Osteoblast (primary cell): ENCODE measurements around the gene GRXCR1. TPM values are rescaled to one million over a fixed set of nuclear protein-coding genes. Genes with fewer than 3 reads are reported as not detected.

Source experiments
- DNase-seq: peaks from one replicate; pipeline ENCODE4 v3.0.0; 2011; ENCODE audit warnings: low spot score, mixed read lengths; ENCODE audit not compliant: insufficient read length; ENCODE audit errors: missing footprints
- H2AFZ ChIP-seq: 2 replicates; pipeline ENCODE4 v1.6.0; 2011; ENCODE audit warnings: mild to moderate bottlenecking, low read length
- H3K27ac ChIP-seq: 2 replicates; pipeline ENCODE4 v1.5.1; 2011; ENCODE audit warnings: mild to moderate bottlenecking, low read depth, low read length, moderate library complexity
- H3K27me3 ChIP-seq: 2 replicates; pipeline ENCODE4 v1.6.0; 2012; ENCODE audit warnings: mild to moderate bottlenecking, control low read depth, inconsistent platforms, low read length, moderate library complexity; ENCODE audit not compliant: insufficient read depth
- H3K36me3 ChIP-seq: 2 replicates; pipeline ENCODE4 v1.5.1; 2011; ENCODE audit warnings: mild to moderate bottlenecking, low read length, control low read depth, moderate library complexity; ENCODE audit not compliant: insufficient read depth
- H3K4me1 ChIP-seq: 2 replicates; pipeline ENCODE4 v1.5.1; 2011; ENCODE audit warnings: mild to moderate bottlenecking, low read length, control low read depth, moderate library complexity; ENCODE audit not compliant: insufficient read depth
- H3K4me2 ChIP-seq: 2 replicates; pipeline ENCODE4 v1.6.0; 2011; ENCODE audit warnings: mild to moderate bottlenecking, low read length; ENCODE audit not compliant: insufficient read depth
- H3K4me3 ChIP-seq: fragments of 200-600 bp; sonication (generic); 3 replicates; pipeline ENCODE4 v1.5.1; 2012; ENCODE audit warnings: mild to moderate bottlenecking, low read length, inconsistent platforms; ENCODE audit not compliant: insufficient read depth
- H3K79me2 ChIP-seq: 2 replicates; pipeline ENCODE4 v1.6.0; 2012; ENCODE audit warnings: mild to moderate bottlenecking, low read length, control low read depth, inconsistent platforms; ENCODE audit not compliant: insufficient read depth
- H3K9me3 ChIP-seq: 2 replicates; pipeline ENCODE4 v1.5.1; 2011; ENCODE audit warnings: low read depth, low read length, control low read depth
- H4K20me1 ChIP-seq: 2 replicates; pipeline ENCODE4 v1.6.0; 2012; ENCODE audit warnings: mild to moderate bottlenecking, low read length, control low read depth; ENCODE audit not compliant: insufficient read depth
- total RNA-seq: library from RNA; depleted of rRNA; stranded (reverse); fragments of >200 nt; gene quantifications from 2 replicates; pipeline ENCODE4 v1.2.3, GENCODE V29; 2012
- TF ChIP-seq, protein P1 (sequence below): IDR thresholded peaks from 2 replicates; pipeline ENCODE4 v1.5.1; 2011; ENCODE audit warnings: mild to moderate bottlenecking, low read depth, low read length, moderate library complexity; ENCODE audit errors: extremely low read depth

GRXCR1 gene
- total RNA-seq, 1 donor, result not detected

GRCh38 chr4:42923431-42923830 is 30.9 kb downstream of the GRXCR1 start:
- H3K27me3 ChIP-seq, result no peaks in the 10 kb centered on the region
- H3K36me3 ChIP-seq, result no peaks in the 10 kb centered on the region
- no peaks in the 10 kb centered on the region for H3K9me3 ChIP-seq
- TF ChIP-seq, protein P1, sequence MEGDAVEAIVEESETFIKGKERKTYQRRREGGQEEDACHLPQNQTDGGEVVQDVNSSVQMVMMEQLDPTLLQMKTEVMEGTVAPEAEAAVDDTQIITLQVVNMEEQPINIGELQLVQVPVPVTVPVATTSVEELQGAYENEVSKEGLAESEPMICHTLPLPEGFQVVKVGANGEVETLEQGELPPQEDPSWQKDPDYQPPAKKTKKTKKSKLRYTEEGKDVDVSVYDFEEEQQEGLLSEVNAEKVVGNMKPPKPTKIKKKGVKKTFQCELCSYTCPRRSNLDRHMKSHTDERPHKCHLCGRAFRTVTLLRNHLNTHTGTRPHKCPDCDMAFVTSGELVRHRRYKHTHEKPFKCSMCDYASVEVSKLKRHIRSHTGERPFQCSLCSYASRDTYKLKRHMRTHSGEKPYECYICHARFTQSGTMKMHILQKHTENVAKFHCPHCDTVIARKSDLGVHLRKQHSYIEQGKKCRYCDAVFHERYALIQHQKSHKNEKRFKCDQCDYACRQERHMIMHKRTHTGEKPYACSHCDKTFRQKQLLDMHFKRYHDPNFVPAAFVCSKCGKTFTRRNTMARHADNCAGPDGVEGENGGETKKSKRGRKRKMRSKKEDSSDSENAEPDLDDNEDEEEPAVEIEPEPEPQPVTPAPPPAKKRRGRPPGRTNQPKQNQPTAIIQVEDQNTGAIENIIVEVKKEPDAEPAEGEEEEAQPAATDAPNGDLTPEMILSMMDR, result no peak
- no peak overlapping the region for H3K4me2 ChIP-seq
- DNase-seq, result no peak
- H2AFZ ChIP-seq, result no peak overlapping the region
- no peak overlapping the region for H3K4me3 ChIP-seq
- no peaks in the 10 kb centered on the region for H3K4me1 ChIP-seq
- H4K20me1 ChIP-seq, result no peaks in the 10 kb centered on the region
- no peak overlapping the region for H3K27ac ChIP-seq
- H3K79me2 ChIP-seq, result no peaks in the 10 kb centered on the region

GRCh38 chr4:42925921-42926320 is 33.4 kb downstream of the GRXCR1 start:
- Histone ChIP-seq H3K4me2 (no peak overlapping the region), H2AFZ (no peak overlapping the region), H3K27me3 (no peaks in the 10 kb centered on the region), H3K36me3 (no peaks in the 10 kb centered on the region), H3K9me3 (no peaks in the 10 kb centered on the region), H3K79me2 (no peaks in the 10 kb centered on the region), H3K4me1 (no peaks in the 10 kb centered on the region), H3K27ac (no peak overlapping the region), H3K4me3 (no peak overlapping the region), H4K20me1 (no peaks in the 10 kb centered on the region)
- no peak for DNase-seq
- TF ChIP-seq, protein P1, result no peak

DNA sequence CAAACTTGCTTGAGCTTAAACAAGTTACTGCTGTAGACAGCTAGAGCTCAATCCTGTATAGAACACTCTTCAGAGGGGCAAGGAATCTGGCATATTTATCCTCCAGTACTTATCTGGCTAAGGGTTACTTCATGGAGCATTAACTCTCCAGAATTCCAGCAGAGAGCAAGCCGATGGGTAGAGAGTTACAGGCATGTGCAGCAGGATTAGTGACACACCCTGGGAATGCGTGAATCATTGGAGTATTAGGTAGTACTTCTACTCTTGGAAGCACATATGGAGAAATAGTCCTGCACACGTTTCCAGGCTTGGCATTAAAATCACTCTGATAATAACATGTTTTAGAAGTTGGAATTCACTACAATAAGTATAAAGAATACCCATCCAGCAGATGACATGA is 35.4 kb downstream of the GRXCR1 start:
- Histone ChIP-seq H3K79me2 (no peaks in the 10 kb centered on the region), H3K4me2 (no peak overlapping the region), H3K9me3 (no peaks in the 10 kb centered on the region), H4K20me1 (no peaks in the 10 kb centered on the region), H3K4me3 (no peak overlapping the region), H3K4me1 (no peaks in the 10 kb centered on the region), H3K27ac (no peak overlapping the region), H3K36me3 (no peaks in the 10 kb centered on the region), H3K27me3 (no peaks in the 10 kb centered on the region), H2AFZ (no peak overlapping the region)
- no peak for DNase-seq
- TF ChIP-seq, protein P1, result no peak

DNA sequence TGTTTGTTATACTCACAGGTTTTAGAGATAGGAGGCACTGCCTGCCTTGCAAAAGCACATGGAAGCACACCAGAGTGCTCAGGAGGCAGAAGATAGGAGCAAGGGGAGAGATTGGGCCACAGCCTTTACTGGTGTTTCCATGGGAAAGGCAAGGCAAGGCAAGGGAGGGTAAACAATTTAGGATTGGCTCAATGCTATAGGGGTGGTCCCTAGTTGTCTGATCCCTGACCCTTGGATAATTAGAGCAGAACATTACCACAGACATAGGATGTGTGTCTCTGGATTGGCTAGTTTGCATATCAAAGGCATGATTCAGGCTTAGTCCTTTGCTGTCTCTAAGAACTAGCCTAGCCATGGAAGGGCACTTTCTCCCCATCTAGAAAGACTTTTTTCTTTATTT is 36.1 kb downstream of the GRXCR1 start:
- H3K4me2 ChIP-seq, result no peak overlapping the region
- no peaks in the 10 kb centered on the region for H3K9me3 ChIP-seq
- no peaks in the 10 kb centered on the region for H4K20me1 ChIP-seq
- no peak overlapping the region for H3K4me3 ChIP-seq
- H3K4me1 ChIP-seq, result no peaks in the 10 kb centered on the region
- no peak for DNase-seq
- no peak overlapping the region for H3K27ac ChIP-seq
- H3K27me3 ChIP-seq, result no peaks in the 10 kb centered on the region
- H3K36me3 ChIP-seq, result no peaks in the 10 kb centered on the region
- no peaks in the 10 kb centered on the region for H3K79me2 ChIP-seq
- TF ChIP-seq, protein P1, result no peak
- H2AFZ ChIP-seq, result no peak overlapping the region
